Measurements from ENCODE around the gene UGGT2. TPM values are rescaled to one million over a fixed set of nuclear protein-coding genes. Genes with fewer than 3 reads are reported as not detected.
A peak's percentile ranks its signal among the peaks of the same experiment; 100 is the strongest.

UGGT2 gene
- total RNA-seq, 1 donor from 2014 or later = 47.5 TPM

DNA sequence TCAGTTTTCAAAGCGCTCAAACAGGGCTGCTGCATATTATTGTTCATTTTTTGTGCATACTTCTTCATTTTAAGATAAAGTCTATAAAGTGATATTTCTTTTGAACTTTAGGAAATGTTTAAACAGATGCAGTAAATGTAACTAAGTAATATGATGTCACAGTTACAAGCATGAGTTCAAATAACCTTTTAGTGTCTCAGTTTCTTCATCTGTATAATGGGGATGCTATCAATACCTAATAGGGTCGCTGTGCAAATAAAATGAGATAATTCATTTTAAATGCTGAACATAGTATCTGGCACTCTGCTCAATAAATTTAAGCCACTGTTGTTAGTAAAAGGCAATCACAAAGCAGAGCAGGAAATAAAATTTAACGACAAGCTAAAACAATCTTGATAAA is 97.5 kb downstream of the UGGT2 start:
- DNase-seq (ENCODE audit: low spot score in 2 of 2, unreplicated experiment in 2 of 2) = no peak
- peaks cover 46% of the 10 kb centered on the region for H3K36me3 Mint-ChIP-seq
- H3K9me3 Mint-ChIP-seq = peaks cover 44% of the 10 kb centered on the region
- no peaks in the 10 kb centered on the region for H3K27me3 Mint-ChIP-seq (ENCODE audit: low read depth)
- no peak overlapping the region for H3K4me3 Mint-ChIP-seq
- TF ChIP-seq, protein P1, sequence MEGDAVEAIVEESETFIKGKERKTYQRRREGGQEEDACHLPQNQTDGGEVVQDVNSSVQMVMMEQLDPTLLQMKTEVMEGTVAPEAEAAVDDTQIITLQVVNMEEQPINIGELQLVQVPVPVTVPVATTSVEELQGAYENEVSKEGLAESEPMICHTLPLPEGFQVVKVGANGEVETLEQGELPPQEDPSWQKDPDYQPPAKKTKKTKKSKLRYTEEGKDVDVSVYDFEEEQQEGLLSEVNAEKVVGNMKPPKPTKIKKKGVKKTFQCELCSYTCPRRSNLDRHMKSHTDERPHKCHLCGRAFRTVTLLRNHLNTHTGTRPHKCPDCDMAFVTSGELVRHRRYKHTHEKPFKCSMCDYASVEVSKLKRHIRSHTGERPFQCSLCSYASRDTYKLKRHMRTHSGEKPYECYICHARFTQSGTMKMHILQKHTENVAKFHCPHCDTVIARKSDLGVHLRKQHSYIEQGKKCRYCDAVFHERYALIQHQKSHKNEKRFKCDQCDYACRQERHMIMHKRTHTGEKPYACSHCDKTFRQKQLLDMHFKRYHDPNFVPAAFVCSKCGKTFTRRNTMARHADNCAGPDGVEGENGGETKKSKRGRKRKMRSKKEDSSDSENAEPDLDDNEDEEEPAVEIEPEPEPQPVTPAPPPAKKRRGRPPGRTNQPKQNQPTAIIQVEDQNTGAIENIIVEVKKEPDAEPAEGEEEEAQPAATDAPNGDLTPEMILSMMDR (IDR thresholded peaks at IDR 0.05; ENCODE audit: unreplicated experiment) = no peak
- H3K4me1 Mint-ChIP-seq = peaks cover 9% of the 10 kb centered on the region
- H3K27ac Mint-ChIP-seq = no peak overlapping the region

DNA sequence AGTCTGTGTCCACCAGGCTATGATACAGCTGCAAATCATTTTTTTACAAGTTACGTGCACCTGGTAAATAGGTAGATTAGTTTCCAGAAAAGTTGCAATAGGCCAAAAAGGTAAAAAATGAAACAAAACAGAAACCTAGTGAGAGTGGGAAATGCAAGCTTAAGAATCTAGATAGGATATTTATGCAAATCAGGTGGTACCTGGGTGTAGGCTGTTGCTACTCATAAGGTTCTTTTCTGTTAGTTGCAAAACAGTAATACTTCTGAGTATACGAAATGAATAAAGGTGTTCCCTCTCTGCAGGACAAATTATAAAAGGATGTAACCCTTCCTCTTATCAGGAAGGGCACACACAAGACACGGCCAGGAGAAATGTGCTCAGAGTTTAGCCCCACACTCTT is 97.9 kb downstream of the UGGT2 start:
- Mint-ChIP-seq H3K27ac (no peak overlapping the region), H3K4me3 (no peak overlapping the region), H3K36me3 (peaks cover 43% of the 10 kb centered on the region)

GRCh38 chr13:95954266-95954665 is 98.9 kb downstream of the UGGT2 start:
- TF ChIP-seq, protein P1 (IDR thresholded peaks at IDR 0.05; ENCODE audit: unreplicated experiment) = no peak
- peaks cover 33% of the 10 kb centered on the region for H3K36me3 Mint-ChIP-seq
- no peaks in the 10 kb centered on the region for H3K27me3 Mint-ChIP-seq (ENCODE audit: low read depth)
- H3K4me1 Mint-ChIP-seq = peaks cover 9% of the 10 kb centered on the region
- H3K4me3 Mint-ChIP-seq = no peak overlapping the region
- DNase-seq (ENCODE audit: low spot score in 2 of 2, unreplicated experiment in 2 of 2) = no peak
- H3K9me3 Mint-ChIP-seq = peaks cover 30% of the 10 kb centered on the region
- peak overlapping the region; percentile 49 for H3K27ac Mint-ChIP-seq

More for the DNA sequence above, 97.9 kb downstream of the UGGT2 start:
- H3K4me1 Mint-ChIP-seq = peaks cover 9% of the 10 kb centered on the region
- peaks cover 39% of the 10 kb centered on the region for H3K9me3 Mint-ChIP-seq
- DNase-seq (ENCODE audit: low spot score in 2 of 2, unreplicated experiment in 2 of 2) = no peak
- TF ChIP-seq, protein P1 (IDR thresholded peaks at IDR 0.05; ENCODE audit: unreplicated experiment) = no peak
- H3K27me3 Mint-ChIP-seq (ENCODE audit: low read depth) = no peaks in the 10 kb centered on the region

DNA sequence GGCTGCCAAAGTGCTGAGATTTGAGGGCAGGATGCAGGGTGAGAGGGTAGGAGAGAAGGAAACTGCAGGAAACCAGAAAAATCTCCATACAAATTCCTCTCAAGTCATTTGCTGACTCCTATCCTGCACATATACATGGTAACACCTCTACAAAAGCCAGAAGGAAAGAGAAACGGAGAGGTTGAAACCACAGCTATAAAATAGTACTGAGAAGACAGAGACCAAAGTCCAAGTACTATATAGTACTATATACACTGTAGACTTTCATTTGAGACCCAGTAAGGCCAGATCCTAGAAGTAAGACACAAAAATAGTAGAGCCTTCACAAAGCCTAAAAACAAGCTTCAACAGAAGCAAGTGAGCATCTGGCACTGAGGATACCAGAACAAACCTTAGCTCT is 103.1 kb downstream of the UGGT2 start:
- DNase-seq (ENCODE audit: low spot score in 2 of 2, unreplicated experiment in 2 of 2) = no peak
- TF ChIP-seq, protein P1 (IDR thresholded peaks at IDR 0.05; ENCODE audit: unreplicated experiment) = no peak
- Mint-ChIP-seq H3K27me3 (ENCODE audit: low read depth) (no peaks in the 10 kb centered on the region), H3K27ac (no peak overlapping the region), H3K4me1 (peaks cover 9% of the 10 kb centered on the region), H3K4me3 (no peak overlapping the region), H3K9me3 (peaks cover 3% of the 10 kb centered on the region), H3K36me3 (peaks cover 8% of the 10 kb centered on the region)

DNA sequence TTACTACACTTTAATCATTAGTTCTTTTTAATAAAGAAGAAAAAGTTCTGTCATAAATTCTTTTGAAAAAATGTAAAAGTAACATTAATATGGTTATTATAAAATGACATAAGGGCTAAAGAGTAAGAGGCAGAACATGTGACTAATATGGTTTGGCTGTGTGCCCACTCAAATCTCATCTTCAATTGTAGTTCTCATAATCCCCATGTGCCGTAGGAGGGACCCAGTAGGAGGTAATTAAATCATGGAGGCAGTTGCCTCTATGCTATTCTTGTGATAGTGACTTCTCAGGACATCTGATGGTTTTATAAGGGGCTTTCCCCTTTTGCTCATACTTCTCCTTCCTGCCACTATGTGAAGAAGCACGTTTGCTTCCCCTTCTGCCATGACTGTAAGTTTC is 104.5 kb downstream of the UGGT2 start:
- DNase-seq (ENCODE audit: low spot score in 2 of 2, unreplicated experiment in 2 of 2) = no peak
- Mint-ChIP-seq H3K27me3 (ENCODE audit: low read depth) (no peaks in the 10 kb centered on the region), H3K36me3 (peaks cover 8% of the 10 kb centered on the region), H3K4me3 (no peak overlapping the region), H3K9me3 (peaks cover 3% of the 10 kb centered on the region), H3K27ac (no peak overlapping the region), H3K4me1 (peaks cover 2% of the 10 kb centered on the region)
- TF ChIP-seq, protein P1 (IDR thresholded peaks at IDR 0.05; ENCODE audit: unreplicated experiment) = no peak

Data from mesothelial cell of epicardium (in vitro differentiated cells).